ENCODE results near the gene HMOX1. TPM values are rescaled to one million over a fixed set of nuclear protein-coding genes. Genes with fewer than 3 reads are reported as not detected.

Gene HMOX1
- total and polyA plus RNA-seq, 2 of the 13 experiments (the other 11 are each of a cell fraction or from before 2014, with no cell fraction given): 53.6 to 67.4 TPM

- no peak for TF ChIP-seq THAP9 (CRISPR knock-in tag; IDR thresholded peaks at IDR 0.05; ENCODE audit: borderline replicate concordance)
- TF ChIP-seq TGIF2 (CRISPR knock-in tag; IDR thresholded peaks at IDR 0.05): no peak; the same call in 1 of the 2 replicates
- no peak for TF ChIP-seq NCOA5 (CRISPR knock-in tag; IDR thresholded peaks at IDR 0.05)
- no peak for TF ChIP-seq TEF (CRISPR knock-in tag; IDR thresholded peaks at IDR 0.05)
- no peak for TF ChIP-seq ATF3 (CRISPR knock-in tag; IDR thresholded peaks at IDR 0.05)
- TF ChIP-seq FOXO4 (CRISPR knock-in tag; conservative IDR thresholded peaks at IDR 0.05): no peak
- TF ChIP-seq JUNB (CRISPR knock-in tag; IDR thresholded peaks at IDR 0.05; ENCODE audit: borderline replicate concordance): no peak
- no peak for TF ChIP-seq PRDM15 (CRISPR knock-in tag; IDR thresholded peaks at IDR 0.05)
- no peak for TF ChIP-seq MAZ (IDR thresholded peaks at IDR 0.05; ENCODE audit: borderline replicate concordance, low read depth, low read length)
- TF ChIP-seq MAZ (CRISPR knock-in tag; IDR thresholded peaks at IDR 0.05; ENCODE audit: low read depth): no peak
- TF ChIP-seq HOMEZ (CRISPR knock-in tag; IDR thresholded peaks at IDR 0.05; ENCODE audit: low read depth): no peak
- no peak for TF ChIP-seq REL (CRISPR knock-in tag; conservative IDR thresholded peaks at IDR 0.05)
- TF ChIP-seq ZNF746 (CRISPR knock-in tag; IDR thresholded peaks at IDR 0.05): no peak
- TF ChIP-seq AKAP8 (CRISPR knock-in tag; IDR thresholded peaks at IDR 0.05): no peak
- TF ChIP-seq ZNF333 (CRISPR knock-in tag; IDR thresholded peaks at IDR 0.05; ENCODE audit: borderline replicate concordance): no peak
Measured at GRCh38 chr22:35352214-35353111, 28.4 kb upstream of the HMOX1 start (continued).
